ENCODE data around the gene GOT1. TPM values are rescaled to one million over a fixed set of nuclear protein-coding genes. Genes with fewer than 3 reads are reported as not detected.

Gene GOT1
- total and polyA plus RNA-seq, 2 donors from 2014 or later, result 73.2 to 241 TPM

DNA sequence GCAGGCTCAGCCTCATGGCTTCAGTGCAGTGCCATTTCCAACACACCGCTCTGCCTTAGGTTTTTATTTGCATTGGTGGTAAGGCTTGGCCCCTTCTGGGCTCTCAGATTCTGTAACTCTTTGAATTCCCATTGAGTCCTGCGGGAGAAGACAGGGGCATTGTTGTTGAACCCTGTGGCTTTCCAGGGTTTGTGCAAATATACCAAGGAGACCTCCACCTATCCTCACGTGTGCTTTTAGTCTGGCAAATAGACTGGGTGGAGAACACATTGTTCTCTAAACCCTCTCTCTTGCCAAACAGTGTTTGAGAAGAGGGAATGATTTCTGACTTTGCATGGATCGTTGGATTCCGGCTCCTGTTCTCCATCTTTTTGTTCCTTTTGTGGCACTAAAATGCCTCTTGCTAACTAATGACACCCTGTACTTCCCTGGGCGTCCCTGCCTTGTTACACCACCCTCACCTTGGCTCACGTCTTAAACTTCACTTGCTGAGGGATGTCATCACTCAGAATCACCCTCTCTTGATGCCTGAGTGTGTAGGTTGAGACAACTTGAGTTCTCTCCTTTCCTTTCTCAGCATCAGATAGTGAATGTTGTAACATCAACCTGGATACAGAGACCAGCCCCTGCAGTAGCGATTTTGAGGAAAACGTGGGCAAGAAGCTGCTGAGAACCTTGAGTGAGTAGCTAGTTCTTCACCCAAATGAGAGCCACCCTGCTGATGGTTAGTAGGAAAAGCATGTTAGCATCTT, 40.5 kb downstream of the GOT1 start:
- Histone ChIP-seq H3K4me3 (ENCODE audit: low read length in 3 of 3) (no peak overlapping the region), H3K9me3 (ENCODE audit: control insufficient read depth in 2 of 3, insufficient read depth in 1 of 3, low read length in 3 of 3) (no peaks in the 10 kb centered on the region), H3K9ac (ENCODE audit: low read length in 3 of 3) (no peak overlapping the region), H3K36me3 (ENCODE audit: control insufficient read depth in 2 of 3, insufficient read depth in 3 of 3, low read length in 3 of 3) (peaks cover 0 to 2% (median 0%) of the 10 kb centered on the region in 3 donors), H3K27ac (ENCODE audit: low read depth in 2 of 2, low read length in 2 of 2) (no peak overlapping the region), H3K27me3 (ENCODE audit: control insufficient read depth, insufficient read depth, low read length) (no peaks in the 10 kb centered on the region), H3K4me1 (ENCODE audit: control insufficient read depth in 2 of 3, insufficient read depth in 2 of 3, low read depth in 1 of 3, low read length in 3 of 3) (peaks cover 0 to 3% (median 0%) of the 10 kb centered on the region in 3 donors)
- TF ChIP-seq, protein P1, sequence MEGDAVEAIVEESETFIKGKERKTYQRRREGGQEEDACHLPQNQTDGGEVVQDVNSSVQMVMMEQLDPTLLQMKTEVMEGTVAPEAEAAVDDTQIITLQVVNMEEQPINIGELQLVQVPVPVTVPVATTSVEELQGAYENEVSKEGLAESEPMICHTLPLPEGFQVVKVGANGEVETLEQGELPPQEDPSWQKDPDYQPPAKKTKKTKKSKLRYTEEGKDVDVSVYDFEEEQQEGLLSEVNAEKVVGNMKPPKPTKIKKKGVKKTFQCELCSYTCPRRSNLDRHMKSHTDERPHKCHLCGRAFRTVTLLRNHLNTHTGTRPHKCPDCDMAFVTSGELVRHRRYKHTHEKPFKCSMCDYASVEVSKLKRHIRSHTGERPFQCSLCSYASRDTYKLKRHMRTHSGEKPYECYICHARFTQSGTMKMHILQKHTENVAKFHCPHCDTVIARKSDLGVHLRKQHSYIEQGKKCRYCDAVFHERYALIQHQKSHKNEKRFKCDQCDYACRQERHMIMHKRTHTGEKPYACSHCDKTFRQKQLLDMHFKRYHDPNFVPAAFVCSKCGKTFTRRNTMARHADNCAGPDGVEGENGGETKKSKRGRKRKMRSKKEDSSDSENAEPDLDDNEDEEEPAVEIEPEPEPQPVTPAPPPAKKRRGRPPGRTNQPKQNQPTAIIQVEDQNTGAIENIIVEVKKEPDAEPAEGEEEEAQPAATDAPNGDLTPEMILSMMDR (IDR thresholded peaks at IDR 0.05; ENCODE audit: borderline replicate concordance, extremely low read depth, insufficient read depth), result no peak
- FAIRE-seq, result no peak
- DNase-seq, result no peak
- intact Hi-C loops (cut with DNase I), result loop anchor here (5.0 kb wide), 1 partner anchor 217 kb away; no protein-coding TSS in a partner anchor

GRCh38 chr10:99387541-99387940, 42.9 kb downstream of the GOT1 start:
- Histone ChIP-seq H3K36me3 (ENCODE audit: control insufficient read depth in 2 of 3, insufficient read depth in 3 of 3, low read length in 3 of 3) (no peaks in the 10 kb centered on the region), H3K27me3 (ENCODE audit: control insufficient read depth, insufficient read depth, low read length) (no peaks in the 10 kb centered on the region), H3K27ac (ENCODE audit: low read depth in 2 of 2, low read length in 2 of 2) (no peak overlapping the region), H3K9me3 (ENCODE audit: control insufficient read depth in 2 of 3, insufficient read depth in 1 of 3, low read length in 3 of 3) (no peaks in the 10 kb centered on the region), H3K4me3 (ENCODE audit: low read length in 3 of 3) (no peak overlapping the region), H3K9ac (ENCODE audit: low read length in 3 of 3) (no peak overlapping the region), H3K4me1 (ENCODE audit: control insufficient read depth in 2 of 3, insufficient read depth in 2 of 3, low read depth in 1 of 3, low read length in 3 of 3) (peaks cover 0 to 3% (median 0%) of the 10 kb centered on the region in 3 donors)
- FAIRE-seq, result no peak
- intact Hi-C loops (cut with DNase I), result no loop called here
- DNase-seq, result no peak
- TF ChIP-seq, protein P1 (IDR thresholded peaks at IDR 0.05; ENCODE audit: borderline replicate concordance, extremely low read depth, insufficient read depth), result no peak

DNA sequence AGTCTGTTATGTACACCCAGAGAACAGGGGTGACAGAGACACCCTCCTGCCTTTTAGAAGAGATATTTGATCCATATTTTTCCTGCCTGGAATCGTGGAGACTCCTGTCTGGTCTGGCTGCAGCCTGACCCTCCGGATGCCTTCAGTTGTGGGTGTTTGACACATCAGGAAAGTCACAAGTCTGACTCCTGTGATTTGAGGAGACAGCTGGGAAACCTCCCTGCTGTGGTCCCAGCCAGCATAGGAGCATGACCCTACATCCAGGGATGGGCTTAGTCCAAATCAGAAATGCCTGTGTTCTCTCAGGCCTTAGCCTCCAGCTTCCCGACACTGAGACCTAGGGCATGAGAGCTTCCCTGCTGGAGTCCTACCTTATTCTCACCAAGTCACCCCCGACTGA, 43.4 kb downstream of the GOT1 start:
- no peaks in the 10 kb centered on the region for H3K36me3 ChIP-seq (ENCODE audit: control insufficient read depth in 2 of 3, insufficient read depth in 3 of 3, low read length in 3 of 3)
- no peak overlapping the region for H3K27ac ChIP-seq (ENCODE audit: low read depth in 2 of 2, low read length in 2 of 2)
- FAIRE-seq (no peak), DNase-seq (no peak)
- no peak overlapping the region for H3K4me3 ChIP-seq (ENCODE audit: low read length in 3 of 3)
- no peaks in the 10 kb centered on the region for H3K27me3 ChIP-seq (ENCODE audit: control insufficient read depth, insufficient read depth, low read length)
- TF ChIP-seq, protein P1 (IDR thresholded peaks at IDR 0.05; ENCODE audit: borderline replicate concordance, extremely low read depth, insufficient read depth), result no peak
- no peaks in the 10 kb centered on the region for H3K9me3 ChIP-seq (ENCODE audit: control insufficient read depth in 2 of 3, insufficient read depth in 1 of 3, low read length in 3 of 3)
- peaks cover 0 to 2% (median 0%) of the 10 kb centered on the region in 3 donors for H3K4me1 ChIP-seq (ENCODE audit: control insufficient read depth in 2 of 3, insufficient read depth in 2 of 3, low read depth in 1 of 3, low read length in 3 of 3)
- intact Hi-C loops (cut with DNase I), result no loop called here
- no peak overlapping the region for H3K9ac ChIP-seq (ENCODE audit: low read length in 3 of 3)

Data from kidney (tissue), 14 donors.